ENCODE results near the gene HP. TPM values are rescaled to one million over a fixed set of nuclear protein-coding genes. Genes with fewer than 3 reads are reported as not detected.

The HP gene
- total RNA-seq, 2 donors from 2014 or later: 3.6 to 15.5 TPM

GRCh38 chr16:72101195-72101594 is 46.9 kb downstream of the HP start:
- WGBS, 2 donors: 57 to 67% methylated on average over 10 of the region's 10 CpGs

GRCh38 chr16:72104905-72105304 is 50.6 kb downstream of the HP start:
- intact Hi-C loops (cut with DNase I): no loop called here
- peaks cover 17% of the 10 kb centered on the region for H3K4me1 ChIP-seq
- H3K27me3 ChIP-seq: no peaks in the 10 kb centered on the region
- 94 to 97% methylated on average over 7 to 9 of the region's 9 CpGs for WGBS, 2 donors
- no peak overlapping the region for H3K27ac ChIP-seq
- H3K4me3 ChIP-seq: no peak overlapping the region
- no peak for ATAC-seq
- no peaks in the 10 kb centered on the region for H3K9me3 ChIP-seq
- peaks cover 38 to 74% of the 10 kb centered on the region in 2 donors for H3K36me3 ChIP-seq (replicated peaks in 1 of 2; ENCODE audit: insufficient read depth in 1 of 2, low read depth in 2 of 2)
- TF ChIP-seq CTCF (IDR thresholded peaks at IDR 0.05) (no peak), POLR2A (IDR thresholded peaks at IDR 0.05) (no peak)
- no peak for DNase-seq

More at GRCh38 chr16:72101195-72101594, 46.9 kb downstream of the HP start:
- ATAC-seq: peak; percentile 66
- TF ChIP-seq POLR2A (IDR thresholded peaks at IDR 0.05): no peak
- no peak for TF ChIP-seq CTCF (IDR thresholded peaks at IDR 0.05)
- H3K4me3 ChIP-seq: no peak overlapping the region
- peaks cover 17% of the 10 kb centered on the region for H3K4me1 ChIP-seq
- peaks cover 33 to 62% of the 10 kb centered on the region in 2 donors for H3K36me3 ChIP-seq (replicated peaks in 1 of 2; ENCODE audit: insufficient read depth in 1 of 2, low read depth in 2 of 2)
- H3K9me3 ChIP-seq: no peaks in the 10 kb centered on the region
- DNase-seq: peak; percentile 39 to 52 (median 41)
- intact Hi-C loops (cut with DNase I): no loop called here
- H3K27ac ChIP-seq: peak overlapping the region in 3 of 4 donors; percentile 32 to 53 (median 44)
- no peaks in the 10 kb centered on the region for H3K27me3 ChIP-seq

GRCh38 chr16:72105978-72106377 is 51.7 kb downstream of the HP start:
- Histone ChIP-seq H3K36me3 (replicated peaks in 1 of 2; ENCODE audit: insufficient read depth in 1 of 2, low read depth in 2 of 2) (peaks cover 30 to 71% of the 10 kb centered on the region in 2 donors), H3K27ac (no peak overlapping the region), H3K27me3 (no peaks in the 10 kb centered on the region), H3K4me1 (peaks cover 17% of the 10 kb centered on the region), H3K4me3 (no peak overlapping the region), H3K9me3 (no peaks in the 10 kb centered on the region)
- ATAC-seq (no peak), DNase-seq (no peak)
- WGBS, 2 donors: 94 to 96% methylated on average over 4 to 12 of the region's 12 CpGs
- intact Hi-C loops (cut with DNase I): no loop called here
- TF ChIP-seq POLR2A (IDR thresholded peaks at IDR 0.05): no peak

GRCh38 chr16:72107371-72107770 is 53.1 kb downstream of the HP start:
- H3K4me3 ChIP-seq: no peak overlapping the region
- no peaks in the 10 kb centered on the region for H3K27me3 ChIP-seq
- TF ChIP-seq CTCF (IDR thresholded peaks at IDR 0.05): no peak
- no peak for TF ChIP-seq POLR2A (IDR thresholded peaks at IDR 0.05)
- peaks cover 26 to 75% of the 10 kb centered on the region in 2 donors for H3K36me3 ChIP-seq (replicated peaks in 1 of 2; ENCODE audit: insufficient read depth in 1 of 2, low read depth in 2 of 2)
- ATAC-seq (no peak), DNase-seq (no peak)
- WGBS, 2 donors: 93 to 96% methylated on average over 14 to 17 of the region's 17 CpGs
- H3K27ac ChIP-seq: no peak overlapping the region
- peaks cover 4% of the 10 kb centered on the region for H3K4me1 ChIP-seq
- intact Hi-C loops (cut with DNase I): no loop called here
- H3K9me3 ChIP-seq: no peaks in the 10 kb centered on the region

- Histone ChIP-seq H3K4me3 (no peak overlapping the region), H3K9me3 (no peaks in the 10 kb centered on the region), H3K4me1 (no peaks in the 10 kb centered on the region), H3K27me3 (no peaks in the 10 kb centered on the region), H3K27ac (no peak overlapping the region), H3K36me3 (replicated peaks in 1 of 2; ENCODE audit: insufficient read depth in 1 of 2, low read depth in 2 of 2) (peaks cover 26 to 70% of the 10 kb centered on the region in 2 donors)
- intact Hi-C loops (cut with DNase I): no loop called here
- TF ChIP-seq POLR2A (IDR thresholded peaks at IDR 0.05): no peak
- TF ChIP-seq CTCF (IDR thresholded peaks at IDR 0.05): no peak
- ATAC-seq: no peak
- DNase-seq: no peak
- 83 to 88% methylated on average over 14 to 16 of the region's 16 CpGs for WGBS, 2 donors
Observed at GRCh38 chr16:72108353-72109102, 54.2 kb downstream of the HP start.

All from body of pancreas (tissue), 4 donors.